ENCODE data around the gene CLASRP.

CLASRP gene

DNA sequence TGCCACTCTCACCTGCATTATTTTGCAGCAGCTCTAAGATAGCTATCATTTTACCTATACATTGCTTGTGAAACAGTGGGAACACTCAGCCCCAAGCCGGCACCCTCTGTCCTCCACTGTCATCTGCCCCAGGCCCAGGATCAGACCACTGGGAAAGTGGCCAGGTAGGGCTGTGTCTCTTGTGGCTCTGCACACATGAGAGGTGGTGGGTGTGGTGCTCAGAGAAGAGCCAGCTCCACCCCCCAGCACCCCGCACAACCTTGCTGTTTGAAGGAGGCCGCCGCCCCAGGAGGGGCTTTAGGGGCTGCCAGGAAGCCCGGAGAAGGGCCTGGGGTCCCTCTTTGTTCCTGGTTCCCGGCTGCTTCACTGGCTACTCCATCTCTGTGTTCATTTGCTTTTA, 80.7 kb downstream of the CLASRP start:
- TF ChIP-seq GATA1 (IDR thresholded peaks at IDR 0.05; ENCODE audit: low read depth, low read length) (no peak), POLR2A (IDR thresholded peaks at IDR 0.05; ENCODE audit: low read length) (no peak)

More for the DNA sequence above, 80.7 kb downstream of the CLASRP start:
- no peak for DNase-seq

All from erythroblast (primary cell).